ENCODE data around the gene HNF1A. TPM values are rescaled to one million over a fixed set of nuclear protein-coding genes. Genes with fewer than 3 reads are reported as not detected.

HNF1A gene
- polyA plus RNA-seq, 1 donor (not counting 4 experiments of a cell fraction or from before 2014, with no cell fraction given) = not detected

- TF ChIP-seq CTCF (optimal IDR thresholded peaks at IDR 0.05 in 1 of 3, IDR thresholded peaks at IDR 0.05 in 1 of 3, conservative IDR thresholded peaks at IDR 0.05 in 1 of 3; ENCODE audit: extremely low read depth in 1 of 3, insufficient read depth in 2 of 3, low read length in 3 of 3) (peak; percentile 78 to 83 (median 80)), EZH2 (IDR thresholded peaks at IDR 0.05; ENCODE audit: low read length) (no peak)
- dilution Hi-C loops (cut with MboI; ENCODE audit: extremely low pct_ligation_motif_present, low sequenced_read_pairs) = no loop called here
- no peaks in the 10 kb centered on the region for H3K79me2 ChIP-seq (ENCODE audit: control insufficient read depth, insufficient read depth, low read length)
- no peak overlapping the region for H3K9ac ChIP-seq (ENCODE audit: control insufficient read depth, extremely low read depth, insufficient read depth, low read length)
- no peaks in the 10 kb centered on the region for H4K20me1 ChIP-seq (ENCODE audit: control insufficient read depth, extremely low read depth, insufficient read depth, low read length)
- H3K9me3 ChIP-seq (ENCODE audit: control insufficient read depth, low read depth, low read length) = no peaks in the 10 kb centered on the region
- DNase-seq (ENCODE audit: low read depth, low spot score) (no peak), FAIRE-seq (no peak)
- H3K4me2 ChIP-seq (ENCODE audit: control insufficient read depth, extremely low read depth, insufficient read depth, low read depth, low read length) = no peak overlapping the region
- H3K9me1 ChIP-seq (ENCODE audit: control insufficient read depth, extremely low read depth, insufficient read depth, low read length) = no peaks in the 10 kb centered on the region
- H2AFZ ChIP-seq (ENCODE audit: control insufficient read depth, low read length) = no peak overlapping the region
- peaks cover 22 to 32% of the 10 kb centered on the region in 2 experiments for H3K36me3 ChIP-seq (ENCODE audit: control insufficient read depth in 2 of 2, extremely low read depth in 1 of 2, insufficient read depth in 2 of 2, low read length in 2 of 2)
- no peaks in the 10 kb centered on the region for H3K4me1 ChIP-seq (ENCODE audit: control insufficient read depth, extremely low read depth, insufficient read depth, low read length)
- no peaks in the 10 kb centered on the region for H3K27me3 ChIP-seq (ENCODE audit: control insufficient read depth, extremely low read depth, insufficient read depth, low read length)
- no peak overlapping the region for H3K27ac ChIP-seq (ENCODE audit: control insufficient read depth, insufficient read depth, low read length)
- H3K4me3 ChIP-seq (ENCODE audit: control insufficient read depth in 2 of 3, extremely low read depth in 1 of 3, insufficient read depth in 2 of 3, low read depth in 1 of 3, low read length in 3 of 3) = no peak overlapping the region
Measured at GRCh38 chr12:121005346-121005815, 27.0 kb downstream of the HNF1A start.

GRCh38 chr12:121008347-121009098 is 30.2 kb downstream of the HNF1A start:
- H3K79me2 ChIP-seq (ENCODE audit: control insufficient read depth, insufficient read depth, low read length) = no peaks in the 10 kb centered on the region
- H3K27ac ChIP-seq (ENCODE audit: control insufficient read depth, insufficient read depth, low read length) = no peak overlapping the region
- no peaks in the 10 kb centered on the region for H3K27me3 ChIP-seq (ENCODE audit: control insufficient read depth, extremely low read depth, insufficient read depth, low read length)
- no peak overlapping the region for H3K9ac ChIP-seq (ENCODE audit: control insufficient read depth, extremely low read depth, insufficient read depth, low read length)
- FAIRE-seq (no peak), DNase-seq (ENCODE audit: low read depth, low spot score) (no peak)
- dilution Hi-C loops (cut with MboI; ENCODE audit: extremely low pct_ligation_motif_present, low sequenced_read_pairs) = no loop called here
- H4K20me1 ChIP-seq (ENCODE audit: control insufficient read depth, extremely low read depth, insufficient read depth, low read length) = no peaks in the 10 kb centered on the region
- no peak overlapping the region for H2AFZ ChIP-seq (ENCODE audit: control insufficient read depth, low read length)
- H3K4me3 ChIP-seq (ENCODE audit: control insufficient read depth in 2 of 3, extremely low read depth in 1 of 3, insufficient read depth in 2 of 3, low read depth in 1 of 3, low read length in 3 of 3) = no peak overlapping the region
- H3K4me1 ChIP-seq (ENCODE audit: control insufficient read depth, extremely low read depth, insufficient read depth, low read length) = no peaks in the 10 kb centered on the region
- no peaks in the 10 kb centered on the region for H3K9me3 ChIP-seq (ENCODE audit: control insufficient read depth, low read depth, low read length)
- TF ChIP-seq EZH2 (IDR thresholded peaks at IDR 0.05; ENCODE audit: low read length) (no peak), CTCF (optimal IDR thresholded peaks at IDR 0.05 in 1 of 3, IDR thresholded peaks at IDR 0.05 in 1 of 3, conservative IDR thresholded peaks at IDR 0.05 in 1 of 3; ENCODE audit: extremely low read depth in 1 of 3, insufficient read depth in 2 of 3, low read length in 3 of 3) (no peak)
- H3K4me2 ChIP-seq (ENCODE audit: control insufficient read depth, extremely low read depth, insufficient read depth, low read depth, low read length) = no peak overlapping the region
- peaks cover 34 to 39% of the 10 kb centered on the region in 2 experiments for H3K36me3 ChIP-seq (ENCODE audit: control insufficient read depth in 2 of 2, extremely low read depth in 1 of 2, insufficient read depth in 2 of 2, low read length in 2 of 2)
- H3K9me1 ChIP-seq (ENCODE audit: control insufficient read depth, extremely low read depth, insufficient read depth, low read length) = no peaks in the 10 kb centered on the region
